ENCODE measurements around the gene RACGAP1.

DNA sequence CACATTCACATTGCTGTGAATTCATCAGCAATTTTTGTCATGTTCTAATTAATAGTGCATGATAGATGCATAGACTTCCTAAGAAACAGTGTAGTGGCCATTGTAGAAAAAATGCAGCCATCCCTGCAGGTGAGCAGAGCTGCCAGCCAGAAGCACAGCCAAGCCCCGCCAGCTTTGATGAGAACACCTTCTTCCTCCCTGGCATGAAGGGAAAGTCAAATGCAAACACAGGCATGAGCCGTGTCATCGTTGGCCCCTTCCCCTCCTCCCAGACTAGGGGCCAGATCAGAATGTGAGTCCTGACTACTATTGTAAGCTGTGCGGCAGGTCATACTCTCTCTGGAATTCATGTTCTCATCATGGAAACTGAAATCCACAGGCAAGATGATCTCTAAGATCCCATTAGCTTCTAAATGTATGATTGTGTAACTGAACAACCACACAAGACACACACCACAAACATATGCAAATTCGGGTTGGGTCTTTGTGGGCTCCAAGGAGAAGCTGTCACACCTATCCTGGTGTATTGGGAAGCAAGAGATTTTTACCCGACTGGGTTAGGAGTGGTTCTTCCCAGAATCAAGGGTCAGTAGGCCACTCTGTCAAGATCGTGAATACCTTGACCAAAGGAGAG, 77.6 kb downstream of the RACGAP1 start:
- TF ChIP-seq, protein P1, sequence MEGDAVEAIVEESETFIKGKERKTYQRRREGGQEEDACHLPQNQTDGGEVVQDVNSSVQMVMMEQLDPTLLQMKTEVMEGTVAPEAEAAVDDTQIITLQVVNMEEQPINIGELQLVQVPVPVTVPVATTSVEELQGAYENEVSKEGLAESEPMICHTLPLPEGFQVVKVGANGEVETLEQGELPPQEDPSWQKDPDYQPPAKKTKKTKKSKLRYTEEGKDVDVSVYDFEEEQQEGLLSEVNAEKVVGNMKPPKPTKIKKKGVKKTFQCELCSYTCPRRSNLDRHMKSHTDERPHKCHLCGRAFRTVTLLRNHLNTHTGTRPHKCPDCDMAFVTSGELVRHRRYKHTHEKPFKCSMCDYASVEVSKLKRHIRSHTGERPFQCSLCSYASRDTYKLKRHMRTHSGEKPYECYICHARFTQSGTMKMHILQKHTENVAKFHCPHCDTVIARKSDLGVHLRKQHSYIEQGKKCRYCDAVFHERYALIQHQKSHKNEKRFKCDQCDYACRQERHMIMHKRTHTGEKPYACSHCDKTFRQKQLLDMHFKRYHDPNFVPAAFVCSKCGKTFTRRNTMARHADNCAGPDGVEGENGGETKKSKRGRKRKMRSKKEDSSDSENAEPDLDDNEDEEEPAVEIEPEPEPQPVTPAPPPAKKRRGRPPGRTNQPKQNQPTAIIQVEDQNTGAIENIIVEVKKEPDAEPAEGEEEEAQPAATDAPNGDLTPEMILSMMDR (IDR thresholded peaks at IDR 0.05) = no peak
- no peak for TF ChIP-seq POLR2A (IDR thresholded peaks at IDR 0.05)

Measured in testis (tissue), 2 donors.